ENCODE results near the gene SRPX2. TPM values are rescaled to one million over a fixed set of nuclear protein-coding genes. Genes with fewer than 3 reads are reported as not detected.

The SRPX2 gene
- total RNA-seq, 4 donors from 2014 or later = 8.1 to 66.8 (median 11.2) TPM

GRCh38 chrX:100698551-100698950 is 54.6 kb downstream of the SRPX2 start:
- Histone ChIP-seq H3K36me3 (no peaks in the 10 kb centered on the region), H3K27me3 (no peaks in the 10 kb centered on the region), H3K27ac (no peak overlapping the region), H3K9me3 (no peaks in the 10 kb centered on the region), H3K4me1 (no peaks in the 10 kb centered on the region), H3K4me3 (no peak overlapping the region)
- TF ChIP-seq POLR2A (IDR thresholded peaks at IDR 0.05) (no peak), CTCF (IDR thresholded peaks at IDR 0.05) (no peak)
- DNase-seq = no peak

GRCh38 chrX:100700809-100701208 is 56.8 kb downstream of the SRPX2 start:
- no peak for DNase-seq
- TF ChIP-seq POLR2A (IDR thresholded peaks at IDR 0.05) = no peak
- no peak for TF ChIP-seq CTCF (IDR thresholded peaks at IDR 0.05)
- Histone ChIP-seq H3K27me3 (no peaks in the 10 kb centered on the region), H3K4me3 (no peak overlapping the region), H3K36me3 (no peaks in the 10 kb centered on the region), H3K9me3 (no peaks in the 10 kb centered on the region), H3K4me1 (no peaks in the 10 kb centered on the region), H3K27ac (no peak overlapping the region)

GRCh38 chrX:100704581-100705203 is 60.7 kb downstream of the SRPX2 start:
- TF ChIP-seq POLR2A (IDR thresholded peaks at IDR 0.05) = no peak
- no peak for TF ChIP-seq CTCF (IDR thresholded peaks at IDR 0.05)
- Histone ChIP-seq H3K4me1 (no peaks in the 10 kb centered on the region), H3K27ac (no peak overlapping the region), H3K9me3 (no peaks in the 10 kb centered on the region), H3K4me3 (no peak overlapping the region), H3K27me3 (no peaks in the 10 kb centered on the region), H3K36me3 (no peaks in the 10 kb centered on the region)
- DNase-seq = no peak

GRCh38 chrX:100710816-100711215 is 66.8 kb downstream of the SRPX2 start:
- H3K27ac ChIP-seq = no peak overlapping the region
- no peaks in the 10 kb centered on the region for H3K4me1 ChIP-seq
- no peak overlapping the region for H3K4me3 ChIP-seq
- no peak for DNase-seq
- no peak for TF ChIP-seq CTCF (IDR thresholded peaks at IDR 0.05)
- TF ChIP-seq POLR2A (IDR thresholded peaks at IDR 0.05) = no peak
- H3K9me3 ChIP-seq = no peaks in the 10 kb centered on the region
- no peaks in the 10 kb centered on the region for H3K27me3 ChIP-seq
- H3K36me3 ChIP-seq = no peaks in the 10 kb centered on the region

GRCh38 chrX:100717363-100717762 is 73.4 kb downstream of the SRPX2 start:
- Histone ChIP-seq H3K4me3 (no peak overlapping the region), H3K27ac (no peak overlapping the region), H3K9me3 (no peaks in the 10 kb centered on the region), H3K4me1 (no peaks in the 10 kb centered on the region), H3K27me3 (no peaks in the 10 kb centered on the region), H3K36me3 (no peaks in the 10 kb centered on the region)
- TF ChIP-seq POLR2A (IDR thresholded peaks at IDR 0.05) = no peak
- no peak for TF ChIP-seq CTCF (IDR thresholded peaks at IDR 0.05)
- no peak for DNase-seq

- Histone ChIP-seq H3K4me1 (no peaks in the 10 kb centered on the region), H3K27ac (no peak overlapping the region), H3K4me3 (no peak overlapping the region), H3K9me3 (no peaks in the 10 kb centered on the region), H3K36me3 (no peaks in the 10 kb centered on the region), H3K27me3 (no peaks in the 10 kb centered on the region)
- TF ChIP-seq CTCF (IDR thresholded peaks at IDR 0.05) (no peak), POLR2A (IDR thresholded peaks at IDR 0.05) (no peak)
- no peak for DNase-seq
Measured at GRCh38 chrX:100719139-100719538, 75.1 kb downstream of the SRPX2 start.

Data from Peyer's patch (tissue), 4 donors.